GM12878 (cell line): ENCODE results near the gene ZNF225. TPM values are rescaled to one million over a fixed set of nuclear protein-coding genes. Genes with fewer than 3 reads are reported as not detected.
A peak's percentile ranks its signal among the peaks of the same experiment; 100 is the strongest.

ENCODE experiments used
- ATAC-seq: fragments of 200-7000 bp; cut with Tn5 transposase; 3 replicates; pipeline ENCODE4 v1.9.1; 2020; ENCODE audit warnings: mild to moderate bottlenecking, moderate library complexity
- BruUV-seq: library from RNA; stranded (reverse); fragments of 400-500 nt; replicated peaks from 2 replicates; lab custom pipeline; 2021; lab: Mats Ljungman, UMichigan
- CTCF ChIA-PET: fragments of 300-600 bp; sonication (Branson Sonifier 250); formaldehyde crosslinking; extraction: SDS; loops from one replicate; lab custom pipeline; 2021; ENCODE audit warnings: inconsistent platforms; lab: Yijun Ruan, JAX
- POLR2A ChIA-PET: fragments of 350-600 bp; formaldehyde crosslinking; extraction: SDS; loops from one replicate; lab custom pipeline; 2021; ENCODE audit warnings: inconsistent platforms; lab: Charles Lee
- RAD21 ChIA-PET: fragments of 300-600 bp; sonication (Branson Sonifier 250); formaldehyde crosslinking; loops from one replicate; lab custom pipeline; 2023; ENCODE audit warnings: antibody characterized with exemption; ENCODE audit not compliant: unreplicated experiment; lab: Charles Lee
- SMC1A ChIA-PET: fragments of 300-600 bp; sonication (Branson Sonifier 250); formaldehyde crosslinking; loops from one replicate; lab custom pipeline; 2023; ENCODE audit not compliant: unreplicated experiment, uncharacterized antibody; lab: Charles Lee
- DNase-seq: peaks from one replicate; pipeline ENCODE4 v3.0.0-alpha.2; 2011; ENCODE audit warnings: low read depth, low spot score
- FAIRE-seq: peaks from 3 replicates; lab custom pipeline; 2011; peaks lifted over from hg19 to GRCh38; lab: Jason Lieb, UNC
- H2AFZ ChIP-seq: 2 replicates; pipeline ENCODE4 v1.6.0; 2011; ENCODE audit warnings: low read depth, low read length, control low read depth; ENCODE audit not compliant: control insufficient read depth
- H3K27ac ChIP-seq: 2 replicates; pipeline ENCODE4 v1.5.1; 2011; ENCODE audit warnings: control low read depth; ENCODE audit not compliant: control insufficient read depth, insufficient read depth
- H3K27me3 ChIP-seq, 2 experiments: replicated peaks in 1 of 2; 2 replicates each; pipeline versions ENCODE4 v1.6.0 to v1.6.1; 2011; ENCODE audit warnings: low read length in 1 of 2; ENCODE audit not compliant: control insufficient read depth in 2 of 2, insufficient read depth in 2 of 2
- H3K36me3 ChIP-seq, 2 experiments: 2 replicates each; pipeline ENCODE4 v1.5.1; 2011; ENCODE audit warnings: low read length in 1 of 2; ENCODE audit not compliant: control insufficient read depth in 2 of 2, insufficient read depth in 2 of 2
- H3K4me1 ChIP-seq: 2 replicates; pipeline ENCODE4 v1.6.1; 2011; ENCODE audit warnings: mild to moderate bottlenecking, low read length, moderate library complexity, mixed read lengths; ENCODE audit not compliant: control insufficient read depth, insufficient read depth
- H3K4me2 ChIP-seq: 2 replicates; pipeline ENCODE4 v1.6.0; 2011; ENCODE audit warnings: control low read depth; ENCODE audit not compliant: control insufficient read depth, insufficient read depth
- H3K4me3 ChIP-seq: fragments of 200-600 bp; sonication (generic); 2 replicates; pipeline ENCODE4 v1.5.1; 2016
- H3K79me2 ChIP-seq: 2 replicates; pipeline ENCODE4 v1.6.0; 2011; ENCODE audit warnings: low read length; ENCODE audit not compliant: control insufficient read depth, insufficient read depth
- H3K9ac ChIP-seq: 2 replicates; pipeline ENCODE4 v1.8.0; 2011; ENCODE audit warnings: low read length, control low read depth, mixed read lengths; ENCODE audit not compliant: control insufficient read depth, insufficient read depth
- H3K9me3 ChIP-seq: replicated peaks from 3 replicates; pipeline ENCODE4 v1.5.1; 2011; ENCODE audit warnings: mild to moderate bottlenecking, low read length; ENCODE audit not compliant: control insufficient read depth, insufficient read depth
- H4K20me1 ChIP-seq: 2 replicates; pipeline ENCODE4 v1.6.0; 2011; ENCODE audit not compliant: control insufficient read depth, insufficient read depth
- CBX5 ChIP-seq: sonication (generic); IDR thresholded peaks from 2 replicates; pipeline ENCODE4 v1.6.1; 2016; ENCODE audit warnings: low read depth, moderate library complexity, mild to moderate bottlenecking, inconsistent platforms
- CTCF ChIP-seq, 3 experiments: IDR thresholded peaks in 2 of 3; conservative IDR thresholded peaks in 1 of 3; 2 replicates each; pipeline ENCODE4 v1.5.1; 2011; ENCODE audit warnings: low read depth in 3 of 3, low read length in 3 of 3, mild to moderate bottlenecking in 3 of 3, control low read depth in 2 of 3, moderate library complexity in 2 of 3, inconsistent platforms in 1 of 3, mixed read lengths in 1 of 3; ENCODE audit not compliant: control insufficient read depth in 2 of 3, insufficient read depth in 1 of 3; ENCODE audit errors: extremely low read depth in 1 of 3
- FOXM1 ChIP-seq: IDR thresholded peaks from 2 replicates; pipeline ENCODE4 v1.6.1; 2012; ENCODE audit warnings: low read depth, mild to moderate bottlenecking, inconsistent platforms, low read length, moderate library complexity
- MTA3 ChIP-seq: IDR thresholded peaks from 2 replicates; pipeline ENCODE4 v1.6.1; 2012; ENCODE audit warnings: low read length, inconsistent platforms, borderline replicate concordance
- NR2C1 ChIP-seq: fragments of 450-650 bp; IDR thresholded peaks from 2 replicates; pipeline ENCODE4 v1.6.1; 2017; ENCODE audit warnings: antibody characterized with exemption, mild to moderate bottlenecking, moderate library complexity
- NR2F1 ChIP-seq: fragments of 450-650 bp; conservative IDR thresholded peaks from 2 replicates; pipeline ENCODE4 v1.6.1; 2017; ENCODE audit warnings: mild to moderate bottlenecking
- YY1 ChIP-seq: IDR thresholded peaks from 2 replicates; pipeline ENCODE4 v1.6.1; 2011; ENCODE audit warnings: low read depth, mild to moderate bottlenecking, low read length
- ZNF622 ChIP-seq: fragments of 450-650 bp; IDR thresholded peaks from 2 replicates; pipeline ENCODE4 v1.6.1; 2017; ENCODE audit warnings: mild to moderate bottlenecking, inconsistent platforms
- WGBS: methylation state at CpG from one replicate; pipeline ENCODE4 v1.1.6; 2016; ENCODE audit warnings: low lambda C conversion rate; ENCODE audit not compliant: insufficient replicate concordance, insufficient coverage; ENCODE audit errors: missing lambda C conversion rate; 5-methylcytosine and 5-hydroxymethylcytosine counted together
- in situ Hi-C: fragments of 300-500 bp; cut with MboI; formaldehyde crosslinking; loops from 9 replicates; pipeline ENCODE4 v1.14.3; 2018; ENCODE audit warnings: mixed read lengths
- intact Hi-C: fragments of 100-400 bp; cut with micrococcal nuclease; formaldehyde crosslinking; loops from one replicate; pipeline ENCODE4 v1.14.2; 2022; ENCODE audit not compliant: unreplicated experiment
- polyA plus RNA-seq, 11 experiments: library from polyadenylated mRNA; depleted of rRNA in 4 of 11; unstranded in 6 of 11; stranded (reverse) in 5 of 11; fragments of >200 nt; fragmentation: Nextera tagmentation in 4 of 11; fragmentation: Illumina TruSeq in 1 of 11; extraction: Ambion mirVana in 4 of 11; extraction: Trizol in 1 of 11; gene quantifications; 1 replicate in 1 of 11; 2 replicates in 10 of 11; pipeline versions ENCODE4 v1.2.1 to v1.2.3, GENCODE V29; 2011 to 2016; ENCODE audit warnings: inconsistent platforms in 2 of 11, missing spikeins in 2 of 11, low read depth in 1 of 11
- total RNA-seq, 4 experiments: library from RNA; depleted of rRNA in 3 of 4; stranded (reverse); fragments of >200 nt in 3 of 4; fragmentation: Illumina TruSeq in 1 of 4; extraction: Trizol in 1 of 4; gene quantifications; 2 replicates each; pipeline versions ENCODE4 v1.2.1 to v1.2.3, GENCODE V29; 2013 to 2021

Gene ZNF225
- total and polyA plus RNA-seq, 10 of the 15 experiments (the other 5 are each of a cell fraction or from before 2014, with no cell fraction given) = 1.3 to 4.4 (median 2.6) TPM

DNA sequence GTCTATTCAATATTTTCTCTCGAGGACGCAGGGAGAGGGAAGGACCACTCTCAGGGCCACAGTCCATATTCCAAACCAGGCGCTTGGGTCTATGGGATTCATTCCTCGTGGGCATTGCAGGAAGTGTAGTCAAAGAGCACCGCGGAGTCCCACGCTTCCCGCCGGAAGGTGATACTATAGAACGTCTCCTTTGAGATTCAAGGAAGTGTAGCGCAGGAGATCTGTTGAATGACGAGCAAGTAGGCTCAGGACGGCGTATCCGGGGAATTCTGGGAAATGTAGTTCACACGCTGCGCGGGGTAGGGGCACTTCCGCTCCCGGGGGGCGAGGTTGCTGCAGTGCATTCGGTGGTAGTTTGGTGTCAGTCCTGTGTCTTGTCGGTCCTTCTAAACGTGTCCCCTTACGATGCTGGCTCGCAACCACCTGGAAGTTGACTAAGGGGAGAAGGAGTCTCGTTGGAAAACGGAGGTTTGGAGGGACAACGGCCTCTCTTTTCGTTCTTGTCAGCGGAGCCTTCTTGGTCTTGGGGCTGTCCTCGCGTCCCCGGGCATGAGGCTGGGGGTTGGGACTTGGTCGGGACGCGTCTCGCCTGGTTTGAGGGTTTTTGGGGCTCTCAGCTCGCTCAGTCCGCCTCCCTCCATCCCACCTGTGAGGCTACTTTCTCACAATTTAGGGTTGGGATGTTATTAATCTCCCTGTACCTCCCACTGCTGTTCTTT lies 41.2 kb upstream of the ZNF225 start, which contains the start of gene ZNF284 (continued):
- no peak for TF ChIP-seq ZNF622
- no peak for TF ChIP-seq FOXM1
- peak; percentile 65; the same call in 1 of the 2 replicates for TF ChIP-seq NR2C1
- no peak for TF ChIP-seq CBX5
- TF ChIP-seq MTA3 = no peak
- no peak for TF ChIP-seq NR2F1

- FAIRE-seq = no peak
- in situ Hi-C loops (no loop called here), intact Hi-C loops (no loop called here)
- no peaks in the 10 kb centered on the region for H3K27me3 ChIP-seq
- TF ChIP-seq CTCF (IDR thresholded peaks at IDR 0.05 in 2 of 3, conservative IDR thresholded peaks at IDR 0.05 in 1 of 3; ENCODE audit: control insufficient read depth in 2 of 3, extremely low read depth in 1 of 3, insufficient read depth in 1 of 3, low read depth in 3 of 3, low read length in 3 of 3) = peak in 1 of 3 experiments; percentile 20; a peak in 1 of 6 replicates
- TF ChIP-seq YY1 = no peak
- SMC1A ChIA-PET = interaction anchor here (0.5 to 1.6 kb wide), 9 partner anchors 23 to 272 kb away, joined by 3 to 5 read pairs (median 3); partner anchors contain the start of genes ZNF221 and ZNF225
- H4K20me1 ChIP-seq = no peaks in the 10 kb centered on the region
- peak overlapping the region; percentile 64 for H2AFZ ChIP-seq
- no peak overlapping the region for H3K27ac ChIP-seq
- CTCF ChIA-PET = interaction anchor here (0.7 to 3.1 kb wide), 8 partner anchors 10 to 518 kb away, joined by 3 to 16 read pairs (median 4); partner anchors contain the start of genes ZNF224 and ZNF45
- peak overlapping the region; percentile 89 for H3K4me2 ChIP-seq
- peak overlapping the region; percentile 25; the same call in 1 of the 2 replicates for H3K9ac ChIP-seq
- WGBS = 55% methylated on average over 18 of the region's 18 CpGs
- no peaks in the 10 kb centered on the region for H3K79me2 ChIP-seq
- RAD21 ChIA-PET = interaction anchor here (1.2 to 1.4 kb wide), 4 partner anchors 22 to 138 kb away, joined by 3 to 4 read pairs (median 4); partner anchors contain the start of genes ZNF221 and ZNF45
- no peaks in the 10 kb centered on the region for H3K4me1 ChIP-seq
- POLR2A ChIA-PET = interaction anchor here (0.6 to 1.7 kb wide), 4 partner anchors 20 to 88 kb away, joined by 3 to 5 read pairs (median 3); partner anchors contain the start of gene ZNF224
- H3K4me3 ChIP-seq = peak overlapping the region; percentile 66
- H3K9me3 ChIP-seq = no peaks in the 10 kb centered on the region; the same call in 1 of the 3 replicates
- BruUV-seq = no TSS peak
- H3K36me3 ChIP-seq = no peaks in the 10 kb centered on the region
- no peak for DNase-seq
- ATAC-seq = peak; percentile 44
Observed at GRCh38 chr19:44072543-44073401, 40.4 kb upstream of the ZNF225 start.
